HCT116 (cell line): ENCODE data around the gene MDFIC. TPM values are rescaled to one million over a fixed set of nuclear protein-coding genes. Genes with fewer than 3 reads are reported as not detected.

Experiments
- ATAC-seq: fragments of 200-7000 bp; cut with Tn5 transposase; 2 replicates; pipeline ENCODE4 v1.9.1; 2020; ENCODE audit warnings: mild to moderate bottlenecking, moderate library complexity
- BruUV-seq: library from RNA; stranded (reverse); fragments of 400-500 nt; replicated peaks from 2 replicates; lab custom pipeline; 2021; lab: Mats Ljungman, UMichigan
- CTCF ChIA-PET: fragments of 300-600 bp; sonication (Branson Sonifier 250); formaldehyde crosslinking; loops from one replicate; lab custom pipeline; 2021; ENCODE audit warnings: antibody characterized with exemption; lab: Charles Lee
- POLR2A ChIA-PET: fragments of 300-600, 350-600 bp; sonication (Branson Sonifier 250); formaldehyde crosslinking; loops from one replicate; lab custom pipeline; 2021; ENCODE audit warnings: antibody characterized with exemption; lab: Charles Lee
- RAD21 ChIA-PET, 2 experiments: fragments of 300-600 bp; sonication (Branson Sonifier 250); formaldehyde crosslinking; loops; one replicate each; lab custom pipeline; 2023; ENCODE audit warnings: low total read pairs in 2 of 2; ENCODE audit not compliant: uncharacterized antibody in 2 of 2, unreplicated experiment in 2 of 2, low non-redundant PET in 1 of 2; lab: Charles Lee
- DNase-seq: peaks from one replicate; pipeline ENCODE4 v3.0.0-alpha.2; 2010; ENCODE audit warnings: low read depth, low spot score
- H2AFZ ChIP-seq: fragments of 200-600 bp; shearing (Covaris generic), sonication (generic); 2 replicates; pipeline ENCODE4 v1.6.1; 2017; ENCODE audit warnings: low read depth, mixed run types, mixed read lengths, antibody characterized with exemption, low read length; ENCODE audit not compliant: poor library complexity, severe bottlenecking
- H3K27ac ChIP-seq: 2 replicates; pipeline ENCODE4 v1.5.1; 2012; ENCODE audit warnings: low read depth, low read length
- H3K27me3 ChIP-seq: fragments of 200-600 bp; sonication (generic); 2 replicates; pipeline ENCODE4 v1.6.1; 2016; ENCODE audit warnings: mixed run types, low read length, mixed read lengths; ENCODE audit not compliant: insufficient read depth
- H3K36me3 ChIP-seq, 2 experiments: fragments of 200-500 bp in 1 of 2; fragments of 200-600 bp in 1 of 2; sonication (Bioruptor generic) in 1 of 2; sonication (generic) in 1 of 2; 2 replicates each; pipeline versions ENCODE4 v1.5.1 to v1.6.1; 2014 to 2016; ENCODE audit warnings: low read length in 2 of 2, inconsistent platforms in 1 of 2, mixed read lengths in 1 of 2, mixed run types in 1 of 2; ENCODE audit not compliant: insufficient read depth in 2 of 2, control insufficient read depth in 1 of 2
- H3K4me1 ChIP-seq, 2 experiments: fragments of 200-600 bp in 1 of 2; sonication (generic) in 1 of 2; 2 replicates each; pipeline versions ENCODE4 v1.5.1 to v1.6.1; 2012 to 2017; ENCODE audit warnings: low read length in 2 of 2, inconsistent platforms in 1 of 2, mild to moderate bottlenecking in 1 of 2, mixed read lengths in 1 of 2, mixed run types in 1 of 2, moderate library complexity in 1 of 2; ENCODE audit not compliant: insufficient read depth in 2 of 2, control insufficient read depth in 1 of 2
- H3K4me2 ChIP-seq: fragments of 200-600 bp; sonication (generic); 2 replicates; pipeline ENCODE4 v1.6.1; 2017; ENCODE audit warnings: mixed run types, low read length, mixed read lengths
- H3K4me3 ChIP-seq, 2 experiments: fragments of 200-600 bp in 1 of 2; sonication (generic) in 1 of 2; replicated peaks in 1 of 2; 2 replicates each; pipeline ENCODE4 v1.5.1; 2011 to 2016; ENCODE audit warnings: low read length in 2 of 2, control low read depth in 1 of 2, low read depth in 1 of 2, mild to moderate bottlenecking in 1 of 2, mixed read lengths in 1 of 2, mixed run types in 1 of 2
- H3K79me2 ChIP-seq: fragments of 200-600 bp; sonication (generic); 2 replicates; pipeline ENCODE4 v1.6.1; 2017; ENCODE audit warnings: mild to moderate bottlenecking, mixed run types, low read length, moderate library complexity, mixed read lengths; ENCODE audit not compliant: insufficient read depth
- H3K9ac ChIP-seq: fragments of 200-600 bp; sonication (generic); 2 replicates; pipeline ENCODE4 v1.6.1; 2016; ENCODE audit warnings: low read length, mixed read lengths
- H3K9me2 ChIP-seq: fragments of 200-600 bp; sonication (generic), shearing (Covaris generic); 2 replicates; pipeline ENCODE4 v1.6.1; 2017; ENCODE audit warnings: mixed run types, mild to moderate bottlenecking, moderate library complexity; ENCODE audit not compliant: insufficient read depth
- H3K9me3 ChIP-seq, 2 experiments: fragments of 200-500 bp in 1 of 2; fragments of 200-600 bp in 1 of 2; sonication (Bioruptor generic) in 1 of 2; sonication (generic) in 1 of 2; 2 replicates each; pipeline ENCODE4 v1.6.1; 2014 to 2017; ENCODE audit warnings: low read length in 2 of 2, mixed read lengths in 2 of 2, inconsistent platforms in 1 of 2, low read depth in 1 of 2, mild to moderate bottlenecking in 1 of 2, mixed run types in 1 of 2, moderate library complexity in 1 of 2; ENCODE audit not compliant: control insufficient read depth in 1 of 2, insufficient read depth in 1 of 2
- H4K20me1 ChIP-seq: fragments of 200-600 bp; sonication (generic), shearing (Covaris generic); 2 replicates; pipeline ENCODE4 v1.6.1; 2017; ENCODE audit warnings: mixed run types, mild to moderate bottlenecking, moderate library complexity; ENCODE audit not compliant: insufficient read depth
- ATF3 ChIP-seq: IDR thresholded peaks from 2 replicates; pipeline ENCODE4 v1.6.1; 2012
- CBX3 ChIP-seq: IDR thresholded peaks from 2 replicates; pipeline ENCODE4 v1.6.1; 2012; ENCODE audit warnings: low read depth
- CEBPB ChIP-seq: IDR thresholded peaks from 2 replicates; pipeline ENCODE4 v1.6.1; 2012; ENCODE audit warnings: low read depth
- EGR1 ChIP-seq: IDR thresholded peaks from 2 replicates; pipeline ENCODE4 v1.6.1; 2012; ENCODE audit warnings: low read depth
- ELF1 ChIP-seq: IDR thresholded peaks from 2 replicates; pipeline ENCODE4 v1.6.1; 2012; ENCODE audit warnings: low read depth, borderline replicate concordance
- EZH2 ChIP-seq: fragments of 200-600 bp; sonication (generic); IDR thresholded peaks from 2 replicates; pipeline ENCODE4 v1.6.1; 2017; ENCODE audit warnings: antibody characterized with exemption, mixed run types
- FOSL1 ChIP-seq: IDR thresholded peaks from 2 replicates; pipeline ENCODE4 v1.6.1; 2012; ENCODE audit warnings: low read depth
- SRF ChIP-seq: IDR thresholded peaks from 2 replicates; pipeline ENCODE4 v1.6.1; 2012; ENCODE audit warnings: low read depth
- YY1 ChIP-seq: IDR thresholded peaks from 2 replicates; pipeline ENCODE4 v1.6.1; 2011; ENCODE audit warnings: low read length, low read depth, moderate library complexity, mild to moderate bottlenecking; ENCODE audit not compliant: insufficient replicate concordance; ENCODE audit errors: extremely low read depth
- ZFX ChIP-seq: fragments of 450-650 bp; IDR thresholded peaks from 2 replicates; pipeline ENCODE4 v1.6.1; 2017
- ZNF274 ChIP-seq: fragments of 200-500 bp; sonication (Bioruptor generic); IDR thresholded peaks from 2 replicates; pipeline ENCODE4 v1.6.1; 2014; ENCODE audit warnings: mild to moderate bottlenecking, low read depth, low read length, inconsistent platforms
- intact Hi-C: fragments of 100-400 bp; cut with micrococcal nuclease; formaldehyde crosslinking; loops from 2 replicates; pipeline ENCODE4 v1.10.0; 2022
- total RNA-seq: library from RNA; stranded (reverse); gene quantifications from one replicate; pipeline ENCODE4 v1.2.1, GENCODE V29; 2021; ENCODE audit not compliant: unreplicated experiment

The MDFIC gene
- total RNA-seq, 1 experiment from 2014 or later, result 8.3 TPM

GRCh38 chr7:114997487-114998404, 75.9 kb downstream of the MDFIC start:
- CTCF ChIA-PET, result no interaction called here
- ATAC-seq (no peak), DNase-seq (no peak)
- BruUV-seq, result no TSS peak
- no peak for TF ChIP-seq FOSL1
- no peak for TF ChIP-seq YY1
- no peak for TF ChIP-seq ELF1
- no peak for TF ChIP-seq ZNF274
- no peak for TF ChIP-seq EGR1
- no peak for TF ChIP-seq ZFX
- H3K9ac ChIP-seq, result no peak overlapping the region
- H3K27me3 ChIP-seq, result no peaks in the 10 kb centered on the region
- H3K79me2 ChIP-seq, result no peaks in the 10 kb centered on the region
- no peak overlapping the region for H3K4me2 ChIP-seq
- no peak overlapping the region for H2AFZ ChIP-seq
- no peaks in the 10 kb centered on the region for H3K9me3 ChIP-seq
- RAD21 ChIA-PET, result no interaction called here
- no peaks in the 10 kb centered on the region for H3K4me1 ChIP-seq
- H3K27ac ChIP-seq, result no peak overlapping the region
- H3K4me3 ChIP-seq, result no peak overlapping the region
- H3K9me2 ChIP-seq, result no peaks in the 10 kb centered on the region
- H4K20me1 ChIP-seq, result no peaks in the 10 kb centered on the region
- POLR2A ChIA-PET, result no interaction called here
- no peaks in the 10 kb centered on the region for H3K36me3 ChIP-seq
- intact Hi-C loops, result no loop called here

GRCh38 chr7:115004121-115004520, 82.2 kb downstream of the MDFIC start:
- no TSS peak for BruUV-seq
- no peak for ATAC-seq
- CTCF ChIA-PET, result no interaction called here
- H3K27me3 ChIP-seq, result no peaks in the 10 kb centered on the region
- POLR2A ChIA-PET, result no interaction called here
- H2AFZ ChIP-seq, result no peak overlapping the region
- no peak overlapping the region for H3K4me2 ChIP-seq
- no peak for DNase-seq
- no peaks in the 10 kb centered on the region for H4K20me1 ChIP-seq
- no peak overlapping the region for H3K4me3 ChIP-seq
- H3K27ac ChIP-seq, result no peak overlapping the region
- no peaks in the 10 kb centered on the region for H3K36me3 ChIP-seq
- no peaks in the 10 kb centered on the region for H3K9me2 ChIP-seq
- RAD21 ChIA-PET, result no interaction called here
- no peaks in the 10 kb centered on the region for H3K9me3 ChIP-seq
- intact Hi-C loops, result no loop called here
- peaks cover 0 to 3% of the 10 kb centered on the region in 2 experiments; a peak in 1 of 4 replicates for H3K4me1 ChIP-seq
- H3K79me2 ChIP-seq, result no peaks in the 10 kb centered on the region
- TF ChIP-seq ZFX (no peak), SRF (no peak), ATF3 (no peak), EZH2 (no peak), CEBPB (no peak), EGR1 (no peak), ZNF274 (no peak), ELF1 (no peak), CBX3 (no peak)
- H3K9ac ChIP-seq, result no peak overlapping the region
